Spleen (tissue), 11 donors: Measurements from ENCODE around the gene UBR7. TPM values are rescaled to one million over a fixed set of nuclear protein-coding genes. Genes with fewer than 3 reads are reported as not detected.

ENCODE experiments used
- DNase-seq: peaks from one replicate; pipeline ENCODE4 v3.0.0-alpha.2; 2020
- H3K27ac ChIP-seq, 8 donors: fragments of 200-600 bp; sonication (generic) in 7 of 8; 1 replicate in 4 of 8; 2 replicates in 4 of 8; pipeline versions ENCODE4 v1.5.0 to v1.8.0; 2016 to 2021; ENCODE audit warnings: inconsistent platforms in 4 of 8, mild to moderate bottlenecking in 4 of 8, moderate library complexity in 1 of 8
- H3K27me3 ChIP-seq, 7 donors: fragments of 200-600 bp; sonication (generic) in 6 of 7; replicated peaks in 1 of 7; 1 replicate in 4 of 7; 2 replicates in 3 of 7; pipeline versions ENCODE4 v1.5.0 to v1.8.0; 2016 to 2021; ENCODE audit warnings: inconsistent platforms in 3 of 7, mild to moderate bottlenecking in 1 of 7
- H3K36me3 ChIP-seq, 6 donors: fragments of 200-600 bp; sonication (generic) in 5 of 6; 1 replicate in 4 of 6; 2 replicates in 2 of 6; pipeline versions ENCODE4 v1.5.0 to v1.8.0; 2016 to 2021; ENCODE audit warnings: inconsistent platforms in 2 of 6
- H3K4me1 ChIP-seq, 6 donors: fragments of 200-600 bp; sonication (generic) in 5 of 6; 1 replicate in 3 of 6; 2 replicates in 3 of 6; pipeline versions ENCODE4 v1.5.0 to v1.8.0; 2016 to 2021; ENCODE audit warnings: inconsistent platforms in 3 of 6
- H3K4me3 ChIP-seq, 8 donors: fragments of 200-600 bp; sonication (generic) in 7 of 8; 1 replicate in 4 of 8; 2 replicates in 4 of 8; pipeline versions ENCODE4 v1.5.0 to v1.8.0; 2016 to 2021; ENCODE audit warnings: inconsistent platforms in 4 of 8, mild to moderate bottlenecking in 4 of 8, moderate library complexity in 2 of 8
- H3K9me3 ChIP-seq, 8 donors: fragments of 200-600 bp; sonication (generic) in 7 of 8; 1 replicate in 4 of 8; 2 replicates in 4 of 8; pipeline versions ENCODE4 v1.5.0 to v1.8.0; 2016 to 2021; ENCODE audit warnings: inconsistent platforms in 4 of 8
- CTCF ChIP-seq, 11 experiments: fragments of 200-600 bp in 7 of 11; fragments of 450-650 bp in 4 of 11; sonication (generic) in 4 of 11; IDR thresholded peaks in 8 of 11; conservative IDR thresholded peaks in 3 of 11; 1 replicate in 7 of 11; 2 replicates in 4 of 11; pipeline versions ENCODE4 v1.4.0 to v1.8.0; 2016 to 2021; ENCODE audit warnings: antibody characterized with exemption in 11 of 11, inconsistent platforms in 4 of 11, mild to moderate bottlenecking in 1 of 11
- POLR2A ChIP-seq, 3 donors: fragments of 450-650 bp; IDR thresholded peaks; one replicate each; pipeline ENCODE4 v1.5.1; 2017; ENCODE audit warnings: antibody characterized with exemption in 3 of 3, mild to moderate bottlenecking in 1 of 3
- POLR2AphosphoS5 ChIP-seq, 3 donors: sonication (generic); formaldehyde crosslinking; IDR thresholded peaks; one replicate each; pipeline ENCODE4 v1.5.1; 2017; ENCODE audit warnings: antibody characterized with exemption in 3 of 3
- WGBS, 5 donors: extraction: QIAGEN DNeasy Blood & Tissue Kit in 3 of 5; methylation state at CpG; one replicate each; pipeline versions ENCODE4 v1.1.5 to v1.1.7; 2013 to 2018; 5-methylcytosine and 5-hydroxymethylcytosine counted together
- intact Hi-C: fragments of 100-400 bp; cut with DNase I; formaldehyde crosslinking; loops from one replicate; pipeline ENCODE4 v1.15.0; 2023; ENCODE audit warnings: low total_unique reads
- polyA plus RNA-seq, 3 donors: library from polyadenylated mRNA; stranded (reverse); fragments of 200-250 nt; gene quantifications; one replicate each; pipeline ENCODE4 v1.2.1, GENCODE V29; 2013
- total RNA-seq, 7 donors: library from RNA; depleted of rRNA in 3 of 7; stranded (reverse); fragments of >200 nt in 3 of 7; fragmentation: NEBNext Ultra II Directional in 4 of 7; extraction: Animal tissue kit (Norgen Biotek cat#: 25700) in 4 of 7; gene quantifications; one replicate each; pipeline versions ENCODE4 v1.1.0 to v1.2.1, GENCODE V29; 2016 to 2021
- donor health status: healthy with polysubstance abuse.
- donor health status: DM: no; HTN: no; CAD: no; lungs with moderate emphysema.
- donor health status: DM: no; HTN: no; CAD: no.
- donor health status: Bipolar disorder and iron deficiency.
- donor health status: healthy.
- donor health status: DM: no; HTN: no; CAD: no.
- donor health status: DM: yes; HTN: yes; CAD: no.

Gene UBR7
- total and polyA plus RNA-seq, 10 donors: 9.7 to 39.7 (median 18.6) TPM

- Histone ChIP-seq H3K4me3 (no peak overlapping the region), H3K27me3 (no peaks in the 10 kb centered on the region), H3K9me3 (no peaks in the 10 kb centered on the region), H3K27ac (no peak overlapping the region), H3K4me1 (peaks cover 0 to 11% (median 0%) of the 10 kb centered on the region in 6 donors), H3K36me3 (peaks cover 0 to 41% (median 0%) of the 10 kb centered on the region in 6 donors)
- no peak for DNase-seq
- TF ChIP-seq POLR2A (IDR thresholded peaks at IDR 0.05) (no peak), POLR2AphosphoS5 (IDR thresholded peaks at IDR 0.05) (no peak), CTCF (IDR thresholded peaks at IDR 0.05 in 8 of 11, conservative IDR thresholded peaks at IDR 0.05 in 3 of 11) (no peak)
- intact Hi-C loops: no loop called here
- 81 to 97% (median 90%) methylated on average over 3 of the region's 3 CpGs for WGBS, 5 donors
These were observed 67.2 kb downstream of the UBR7 start for GRCh38 chr14:93274055-93274806.

GRCh38 chr14:93276031-93276716, 69.1 kb downstream of the UBR7 start:
- WGBS, 5 donors: 88 to 97% (median 94%) methylated on average over 3 of the region's 3 CpGs
- Histone ChIP-seq H3K9me3 (no peaks in the 10 kb centered on the region), H3K27me3 (no peaks in the 10 kb centered on the region), H3K36me3 (peaks cover 0 to 42% (median 0%) of the 10 kb centered on the region in 6 donors), H3K27ac (no peak overlapping the region), H3K4me3 (no peak overlapping the region), H3K4me1 (peaks cover 0 to 8% (median 0%) of the 10 kb centered on the region in 6 donors)
- DNase-seq: no peak
- TF ChIP-seq POLR2AphosphoS5 (IDR thresholded peaks at IDR 0.05) (no peak), CTCF (IDR thresholded peaks at IDR 0.05 in 8 of 11, conservative IDR thresholded peaks at IDR 0.05 in 3 of 11) (no peak)
- intact Hi-C loops: no loop called here

Other genes with a start within 250 kb of the UBR7 start
- 100 to 1,000 TPM in 1 of 7 donors, 10 to 100 TPM in 6; 63.8 to 123 (median 75.6) TPM for gene ITPK1, start 91.3 kb upstream of the UBR7 start, total RNA-seq
- 10 to 100 TPM; 22.9 to 46.0 (median 23.9) TPM for gene ITPK1, start 91.3 kb upstream of the UBR7 start, polyA plus RNA-seq
- gene MOAP1, start 22.4 kb upstream of the UBR7 start, total RNA-seq: 10 to 100 TPM; 16.3 to 31.4 (median 28.1) TPM
- gene MOAP1, start 22.4 kb upstream of the UBR7 start, polyA plus RNA-seq: 10 to 100 TPM; 17.3 to 23.8 (median 21.5) TPM
- gene LYSET, start 21.9 kb upstream of the UBR7 start, total RNA-seq: 10 to 100 TPM in 5 of 7 donors, 1 to 10 TPM in 2; 8.5 to 15.7 (median 14.1) TPM
- 10 to 100 TPM; 21.8 to 29.2 (median 25.8) TPM for gene LYSET, start 21.9 kb upstream of the UBR7 start, polyA plus RNA-seq
- gene GON7, start 191 bp upstream of the UBR7 start, total RNA-seq: 10 to 100 TPM in 3 of 7 donors, 1 to 10 TPM in 4; 7.2 to 16.6 (median 8.7) TPM
- gene GON7, start 191 bp upstream of the UBR7 start, polyA plus RNA-seq: 10 to 100 TPM; 19.3 to 27.0 (median 24.8) TPM
- 10 to 100 TPM; 27.3 to 48.4 (median 33.5) TPM for gene BTBD7, start 125.8 kb downstream of the UBR7 start, total RNA-seq
- 1 to 10 TPM; 5.0 to 8.5 (median 5.8) TPM for gene BTBD7, start 125.8 kb downstream of the UBR7 start, polyA plus RNA-seq
- gene COX8C, start 139.9 kb downstream of the UBR7 start, total RNA-seq: not detected
- not detected for gene COX8C, start 139.9 kb downstream of the UBR7 start, polyA plus RNA-seq
- under 1 TPM in 5 of 7 donors, not detected in 2; 0.07 to 0.24 (median 0.13) TPM for gene UNC79, start 223.7 kb downstream of the UBR7 start, total RNA-seq
- gene UNC79, start 223.7 kb downstream of the UBR7 start, polyA plus RNA-seq: under 1 TPM; 0.03 to 0.04 (median 0.03) TPM